Testis (tissue), 2 donors: ENCODE data around the gene RTF1.

Experiments used
- CTCF ChIP-seq, 3 experiments: fragments of 450-650 bp in 2 of 3; fragments of 200-600 bp in 1 of 3; sonication (generic) in 1 of 3; IDR thresholded peaks; one replicate each; pipeline ENCODE4 v1.5.1; 2016 to 2019; ENCODE audit warnings: antibody characterized with exemption in 3 of 3, mild to moderate bottlenecking in 2 of 3, moderate library complexity in 1 of 3
- POLR2A ChIP-seq: fragments of 450-650 bp; IDR thresholded peaks from one replicate; pipeline ENCODE4 v1.6.1; 2017; ENCODE audit warnings: antibody characterized with exemption, mild to moderate bottlenecking, moderate library complexity

GRCh38 chr15:41407341-41407740 is 9.6 kb upstream of the RTF1 start:
- no peak for TF ChIP-seq CTCF (IDR thresholded peaks at IDR 0.05)
- no peak for TF ChIP-seq POLR2A
